HG03520 (cell line): ENCODE results near the gene TNFAIP3.

Experiments
- ATAC-seq: cut with Tn5 transposase; IDR thresholded peaks from one replicate; pipeline ENCODE4 v1.9.1; 2021; ENCODE audit warnings: mild to moderate bottlenecking, moderate library complexity; ENCODE audit not compliant: unreplicated experiment

The TNFAIP3 gene

DNA sequence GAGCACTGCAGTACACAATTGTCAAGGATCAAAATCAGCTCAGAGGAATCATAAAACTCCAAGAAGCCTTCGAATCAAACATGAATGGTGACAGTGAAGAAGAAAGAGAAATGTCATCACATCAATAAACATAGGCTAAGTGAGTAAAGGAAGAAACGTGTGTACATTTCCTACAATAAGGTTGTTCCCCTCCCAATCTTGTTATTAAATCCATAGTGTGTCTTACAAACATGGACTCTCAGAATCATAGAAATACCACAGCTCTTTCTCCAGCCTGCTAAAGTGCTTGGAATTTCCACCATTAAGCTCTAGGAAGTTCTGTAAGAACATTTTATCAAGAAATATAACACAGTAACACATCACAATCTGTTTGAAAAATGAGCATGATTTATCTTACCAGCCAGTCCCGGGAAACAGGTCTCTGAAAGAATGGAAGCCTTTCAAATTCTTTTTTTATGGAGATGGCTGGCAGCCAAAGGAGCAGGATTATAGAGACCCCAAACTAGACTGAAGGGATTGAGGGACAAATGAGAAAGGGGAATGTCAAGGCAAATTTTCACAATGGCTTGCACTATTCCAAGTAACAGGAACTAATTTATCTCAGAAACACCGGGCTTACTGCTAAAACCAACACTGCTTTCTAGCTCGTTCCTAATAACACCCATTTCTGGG, 4.5 kb upstream of the TNFAIP3 start:
- no peak for ATAC-seq

DNA sequence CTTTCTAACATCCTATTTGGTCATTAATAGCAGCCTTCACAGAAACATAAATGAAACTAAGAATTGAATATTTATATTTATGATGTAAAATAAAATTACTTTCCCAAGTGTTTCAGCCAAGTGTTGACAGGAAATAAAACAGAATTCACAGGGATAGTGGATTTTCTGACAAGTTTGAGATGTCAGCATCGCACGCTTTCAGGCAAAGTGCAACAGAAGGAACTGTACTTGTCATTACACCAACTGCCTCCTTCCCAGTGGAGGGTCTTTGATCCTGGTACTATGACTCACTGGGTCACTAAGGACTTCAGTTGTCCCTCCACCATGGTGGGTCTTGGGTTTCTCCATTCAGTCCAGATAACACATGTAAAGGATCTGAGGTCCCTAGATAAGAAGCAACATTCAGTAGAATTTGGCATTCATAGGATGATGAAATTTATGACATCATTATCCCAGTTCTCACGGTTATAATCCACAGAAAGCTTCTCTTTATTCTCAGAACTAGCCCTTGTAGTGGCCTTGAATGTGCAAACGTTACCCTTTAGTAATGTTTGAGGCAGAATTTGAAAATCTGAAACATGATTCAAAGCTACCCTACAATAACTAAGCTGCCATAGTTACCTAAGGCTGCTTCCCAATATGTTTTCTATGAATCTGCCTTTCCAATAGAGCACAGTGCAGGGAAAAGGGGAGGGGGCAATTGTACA, 3.8 kb upstream of the TNFAIP3 start:
- no peak for ATAC-seq

DNA sequence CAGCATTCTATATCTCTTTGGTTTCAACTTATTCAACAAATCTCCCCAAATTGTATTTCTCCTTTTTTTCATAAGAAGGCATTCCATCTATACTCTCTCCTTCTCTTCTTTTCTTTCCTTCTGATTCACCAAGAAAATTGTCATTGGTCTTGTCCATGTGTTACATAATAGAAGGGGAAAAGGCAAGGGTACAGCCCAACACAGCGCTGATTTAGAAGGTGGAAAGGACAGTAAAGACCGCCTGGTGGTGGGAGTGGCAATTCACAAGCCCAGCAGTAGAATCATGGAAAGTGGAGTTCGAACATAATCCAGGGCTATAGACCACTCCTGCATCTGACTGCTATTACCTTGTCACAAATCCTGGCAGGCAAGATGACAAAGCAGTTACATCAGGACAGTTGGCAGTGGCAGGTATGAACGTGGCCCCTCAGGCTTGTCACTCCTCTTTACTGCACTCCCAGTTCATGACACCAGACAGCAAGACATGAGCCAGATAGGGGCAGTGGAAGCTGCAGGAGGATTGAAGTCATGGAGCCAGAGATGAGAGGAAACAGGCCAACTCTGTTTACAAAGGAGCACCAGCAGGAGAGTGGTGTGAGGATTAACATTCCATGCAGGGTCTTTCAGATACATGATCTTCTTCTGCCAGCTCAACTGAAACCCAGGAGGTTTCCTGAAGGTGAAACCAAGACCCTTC, 2.1 kb upstream of the TNFAIP3 start:
- ATAC-seq = no peak

DNA sequence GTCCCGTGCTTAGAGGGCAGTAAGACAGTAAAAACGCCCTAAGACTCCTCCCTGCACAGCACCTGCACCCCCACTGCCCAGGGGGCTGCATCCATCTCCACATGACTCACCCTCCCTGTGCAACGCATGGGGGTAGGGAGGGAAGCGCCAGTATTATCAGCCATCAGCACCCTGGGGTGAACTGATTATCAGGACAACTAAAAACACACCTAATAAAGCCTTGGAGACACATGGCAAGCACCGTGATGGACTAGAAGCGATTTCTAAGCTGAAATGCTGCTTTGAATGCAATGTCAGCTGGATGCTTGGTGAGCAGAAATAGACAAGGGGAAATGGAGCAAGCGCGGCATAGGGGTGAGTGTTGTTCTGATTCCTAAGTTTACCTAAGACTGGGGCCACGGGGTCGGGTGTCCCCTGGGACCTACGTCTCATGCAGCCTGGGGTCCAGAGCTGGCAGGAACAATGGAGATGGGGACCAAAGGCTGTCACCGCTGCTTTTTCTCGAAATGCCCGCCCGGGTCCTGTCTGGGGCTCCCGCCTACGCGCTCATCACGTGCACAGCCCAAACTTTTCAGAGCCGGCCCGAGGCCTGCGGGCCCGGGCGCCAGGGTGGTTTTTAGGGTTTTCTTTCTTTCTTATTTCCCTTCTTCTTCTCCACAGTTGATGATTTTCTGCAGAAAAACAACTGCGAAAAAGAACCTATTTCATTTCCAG, 702 bp upstream of the TNFAIP3 start:
- ATAC-seq = peak; percentile 26

DNA sequence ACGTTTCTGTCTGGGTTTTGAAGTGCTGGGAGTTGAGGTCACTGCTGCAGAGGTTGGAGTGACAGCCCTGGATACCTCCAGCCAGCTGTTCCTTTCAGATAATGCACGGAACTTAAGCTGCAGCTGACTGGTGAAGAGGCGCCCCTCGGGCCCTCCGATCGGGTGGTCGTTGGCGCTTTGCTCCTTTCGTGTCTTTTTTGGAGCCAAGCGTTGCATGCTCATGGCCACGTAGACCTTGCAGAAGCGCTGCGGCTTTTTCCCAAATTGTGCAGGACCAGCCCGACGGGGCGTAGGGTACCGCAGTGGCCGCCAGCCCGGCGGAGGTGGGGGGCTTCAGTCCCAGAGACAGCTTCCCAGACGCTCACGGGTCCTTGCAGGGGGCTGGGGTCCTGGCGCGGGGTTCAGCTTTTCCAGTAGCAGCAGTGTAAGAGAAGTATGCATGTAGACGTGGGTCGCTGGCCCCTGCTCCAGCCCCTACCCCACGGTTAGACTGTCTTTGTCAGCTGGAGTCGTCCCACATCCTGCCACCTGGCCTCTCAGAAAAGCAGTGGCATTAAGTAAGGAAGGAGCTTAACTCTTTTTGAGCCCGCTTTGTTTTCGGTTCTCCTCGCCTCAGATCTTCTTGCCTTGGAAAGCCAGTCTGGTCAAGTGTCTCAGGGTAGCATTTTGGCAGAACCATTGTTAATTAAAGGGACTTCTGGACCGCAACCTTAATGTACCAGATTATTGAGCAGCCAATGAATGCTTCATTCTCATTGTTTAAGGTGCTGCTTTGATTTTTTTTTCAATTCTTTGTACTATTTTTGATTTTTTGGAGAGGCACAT, 838 bp downstream of the TNFAIP3 start:
- peak; percentile 6 for ATAC-seq

DNA sequence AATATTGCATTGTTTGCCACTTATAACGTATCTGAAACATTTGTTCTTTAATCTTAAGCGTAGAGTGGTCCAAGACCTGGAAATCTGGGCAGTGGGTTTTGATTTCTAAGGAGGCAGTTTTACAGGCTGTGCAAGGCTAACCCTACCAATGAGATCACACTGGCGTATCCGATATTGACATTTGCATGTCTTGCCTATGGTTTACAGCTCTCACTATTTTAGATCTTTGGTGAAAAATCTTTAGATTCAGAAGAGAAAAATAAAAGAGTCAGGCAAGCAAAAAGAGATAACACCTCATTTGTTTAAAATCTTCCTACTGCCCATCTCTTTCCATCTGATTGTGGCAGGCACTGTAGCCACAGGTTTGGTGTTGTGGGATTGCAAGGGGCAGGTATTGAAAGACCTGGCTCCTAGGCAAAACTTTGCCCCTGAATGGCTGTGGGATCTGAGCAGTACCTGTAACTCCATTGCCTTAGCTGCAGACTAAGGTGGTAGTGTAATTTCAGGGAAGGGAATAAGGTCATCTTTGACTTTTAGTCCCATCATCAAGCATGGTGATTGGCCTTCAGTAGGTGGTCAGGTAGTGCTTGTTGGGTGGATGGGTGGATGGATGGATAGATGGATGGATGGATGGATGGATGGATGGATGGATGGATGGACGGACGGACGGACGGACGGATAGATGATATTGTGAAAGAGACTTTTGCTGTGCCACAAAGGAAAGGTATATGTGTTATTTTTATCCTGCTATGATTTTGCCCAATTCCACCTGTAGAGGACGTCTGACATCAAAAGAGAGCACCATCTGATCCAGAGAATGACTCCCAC, 1.9 kb downstream of the TNFAIP3 start:
- no peak for ATAC-seq

DNA sequence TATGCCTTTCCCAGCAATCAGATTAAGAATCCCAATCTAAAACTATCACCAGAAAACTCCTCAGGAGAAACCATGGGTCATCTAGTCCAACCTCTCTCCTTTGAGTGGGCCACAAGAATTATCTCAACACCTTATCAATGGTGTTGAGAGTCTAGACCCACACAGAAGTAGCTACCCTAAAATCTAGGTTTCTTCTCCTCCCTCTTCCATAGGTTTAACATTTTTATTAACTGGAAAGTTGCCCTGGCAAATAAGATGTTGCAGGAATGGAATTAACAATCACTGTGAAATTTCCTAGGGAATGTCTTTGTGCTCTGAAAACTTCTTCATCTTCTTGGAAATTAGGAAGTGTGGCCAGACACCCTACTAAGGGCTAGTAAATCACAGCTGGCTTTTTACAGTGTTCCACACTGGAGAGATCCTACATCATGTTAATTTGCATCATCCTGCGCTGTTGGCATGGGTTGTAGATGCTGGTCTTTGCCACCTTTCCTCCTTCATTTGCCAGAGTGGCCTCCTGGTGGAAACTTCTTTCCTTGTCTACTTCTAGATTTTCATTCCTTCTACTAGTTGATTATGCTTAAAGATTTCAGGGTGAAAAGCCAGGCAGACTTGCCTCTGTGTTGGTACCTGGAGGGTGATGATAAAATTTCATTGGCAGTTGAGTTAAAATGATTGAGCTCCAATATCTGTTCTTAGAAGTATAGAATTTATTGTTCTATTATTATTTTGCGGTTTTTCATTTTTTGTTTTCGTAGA, 2.7 kb downstream of the TNFAIP3 start:
- ATAC-seq = no peak

DNA sequence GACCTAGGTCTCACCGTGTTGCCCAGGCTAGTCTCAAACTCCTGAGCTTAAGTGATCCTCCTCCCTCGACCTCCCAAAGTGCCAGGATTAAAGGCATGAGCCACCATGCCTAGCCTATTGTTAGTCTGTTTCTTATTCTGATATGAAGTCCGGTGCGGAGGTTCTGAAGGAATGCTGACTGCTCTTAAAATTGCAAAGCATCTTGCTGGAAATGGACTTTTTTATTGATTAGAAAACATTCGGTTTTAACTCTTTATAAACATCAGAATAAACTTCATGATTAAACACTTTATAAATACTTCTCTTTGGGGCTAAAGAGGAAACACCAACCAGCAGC, 3.2 kb downstream of the TNFAIP3 start:
- no peak for ATAC-seq

DNA sequence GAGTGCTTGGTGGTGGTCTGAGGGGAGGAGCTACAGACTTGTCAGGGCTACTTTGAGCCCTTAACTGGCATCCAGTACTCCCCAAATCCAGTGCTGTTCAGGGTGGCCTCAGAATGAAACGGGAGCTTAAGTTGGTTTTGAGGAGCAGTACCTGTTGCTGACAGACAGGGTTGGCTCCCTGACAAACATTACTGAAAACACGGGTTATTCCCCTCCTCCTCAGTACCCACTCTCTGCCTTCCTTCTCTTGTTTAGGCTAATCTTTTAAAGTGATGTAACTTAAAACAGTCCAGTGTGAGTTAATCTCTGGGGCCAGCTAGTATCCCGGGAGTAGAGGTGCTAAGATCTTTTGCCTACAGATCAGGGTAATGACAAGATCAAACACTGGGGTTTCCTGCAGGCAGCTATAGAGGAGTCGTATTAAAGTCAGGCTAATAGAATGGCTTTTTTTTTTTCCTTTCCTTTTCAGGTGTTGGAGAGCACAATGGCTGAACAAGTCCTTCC, 3.7 kb downstream of the TNFAIP3 start:
- ATAC-seq = no peak

DNA sequence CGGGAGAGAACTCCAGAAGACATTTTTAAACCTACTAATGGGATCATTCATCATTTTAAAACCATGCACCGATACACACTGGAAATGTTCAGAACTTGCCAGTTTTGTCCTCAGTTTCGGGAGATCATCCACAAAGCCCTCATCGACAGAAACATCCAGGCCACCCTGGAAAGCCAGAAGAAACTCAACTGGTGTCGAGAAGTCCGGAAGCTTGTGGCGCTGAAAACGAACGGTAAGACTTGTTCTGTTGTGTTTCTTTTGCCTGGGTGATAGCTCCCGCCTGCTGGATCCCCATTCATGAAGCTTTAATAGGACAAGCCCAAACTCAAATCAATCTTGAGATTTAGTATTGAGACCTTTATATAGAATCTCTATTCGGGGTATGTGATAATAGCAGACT, 4.2 kb downstream of the TNFAIP3 start:
- no peak for ATAC-seq

DNA sequence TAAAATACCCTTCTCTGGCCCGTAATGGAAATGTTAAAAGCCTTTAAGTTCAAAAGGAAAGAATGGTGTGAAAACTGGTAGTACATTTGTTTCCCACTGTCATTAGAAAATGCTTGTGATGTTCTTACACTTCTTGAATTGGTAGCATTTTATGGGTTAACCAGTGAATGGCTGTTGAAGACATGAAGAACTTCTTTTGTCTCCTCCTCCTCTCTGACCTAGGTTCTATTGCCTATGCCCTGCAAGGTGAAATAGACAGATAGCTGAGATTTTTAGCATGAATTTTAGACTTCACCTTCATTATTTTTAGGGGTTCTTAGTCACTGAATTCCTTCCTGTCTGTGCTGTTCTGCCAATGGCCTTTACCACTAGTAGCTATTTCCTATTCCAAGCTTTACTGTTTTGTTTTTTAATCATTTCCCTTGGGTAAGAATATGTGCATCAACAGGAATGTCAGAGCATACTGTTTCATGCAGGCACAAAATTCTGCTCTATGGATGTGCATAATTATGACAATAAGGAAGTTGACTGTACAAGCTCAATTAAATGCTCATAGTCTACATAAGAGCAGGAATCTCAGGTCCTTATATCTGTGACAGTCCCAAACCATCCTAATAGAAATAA, 4.9 kb downstream of the TNFAIP3 start:
- ATAC-seq = no peak

DNA sequence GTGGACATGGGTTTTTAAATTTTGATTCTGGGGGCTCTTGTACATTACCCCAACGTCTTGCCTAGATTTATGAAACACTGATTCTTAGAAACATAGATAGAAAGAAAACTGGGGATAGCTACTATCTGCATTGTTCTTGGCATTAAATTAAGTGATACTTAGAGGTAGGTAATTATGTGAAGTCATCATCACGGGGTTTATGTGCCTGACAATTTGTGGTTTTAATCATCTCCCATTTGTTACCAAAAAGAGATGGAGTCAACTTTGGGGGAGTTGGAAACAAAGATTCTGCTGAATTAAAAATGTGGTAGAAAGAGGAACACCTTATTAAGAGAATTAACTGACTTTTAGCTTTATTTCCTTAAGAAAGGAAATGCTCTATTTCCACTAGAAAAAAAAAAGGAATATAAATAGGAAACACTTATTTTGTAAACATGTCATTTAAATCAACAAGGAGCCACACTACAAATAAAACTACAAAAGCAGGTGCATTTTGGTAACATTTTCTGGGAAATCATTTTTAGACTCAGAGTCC, 5.6 kb downstream of the TNFAIP3 start:
- no peak for ATAC-seq

DNA sequence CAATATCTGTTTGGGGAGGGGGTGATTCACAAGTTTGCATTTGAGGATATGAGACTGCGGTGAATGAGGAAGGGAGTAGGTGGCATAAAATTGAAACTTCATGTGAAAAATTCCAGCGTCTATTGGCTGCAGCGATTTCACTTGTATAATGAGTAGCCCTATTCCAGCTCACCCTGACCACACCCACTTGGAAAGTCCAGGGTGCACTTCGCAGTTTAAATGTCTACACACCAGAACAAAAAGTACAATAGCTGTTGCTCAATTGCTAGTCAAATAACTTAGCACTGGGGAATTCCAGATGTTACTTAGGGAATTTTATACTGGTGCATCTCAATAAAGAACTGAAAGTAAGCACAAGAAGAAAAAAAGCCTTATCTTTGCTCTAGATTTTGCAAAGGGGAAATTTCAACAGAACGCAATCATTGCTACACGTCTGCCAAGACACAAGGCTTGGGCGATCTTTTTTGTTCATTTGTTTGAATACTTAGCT, 6.3 kb downstream of the TNFAIP3 start:
- peak; percentile 48 for ATAC-seq

DNA sequence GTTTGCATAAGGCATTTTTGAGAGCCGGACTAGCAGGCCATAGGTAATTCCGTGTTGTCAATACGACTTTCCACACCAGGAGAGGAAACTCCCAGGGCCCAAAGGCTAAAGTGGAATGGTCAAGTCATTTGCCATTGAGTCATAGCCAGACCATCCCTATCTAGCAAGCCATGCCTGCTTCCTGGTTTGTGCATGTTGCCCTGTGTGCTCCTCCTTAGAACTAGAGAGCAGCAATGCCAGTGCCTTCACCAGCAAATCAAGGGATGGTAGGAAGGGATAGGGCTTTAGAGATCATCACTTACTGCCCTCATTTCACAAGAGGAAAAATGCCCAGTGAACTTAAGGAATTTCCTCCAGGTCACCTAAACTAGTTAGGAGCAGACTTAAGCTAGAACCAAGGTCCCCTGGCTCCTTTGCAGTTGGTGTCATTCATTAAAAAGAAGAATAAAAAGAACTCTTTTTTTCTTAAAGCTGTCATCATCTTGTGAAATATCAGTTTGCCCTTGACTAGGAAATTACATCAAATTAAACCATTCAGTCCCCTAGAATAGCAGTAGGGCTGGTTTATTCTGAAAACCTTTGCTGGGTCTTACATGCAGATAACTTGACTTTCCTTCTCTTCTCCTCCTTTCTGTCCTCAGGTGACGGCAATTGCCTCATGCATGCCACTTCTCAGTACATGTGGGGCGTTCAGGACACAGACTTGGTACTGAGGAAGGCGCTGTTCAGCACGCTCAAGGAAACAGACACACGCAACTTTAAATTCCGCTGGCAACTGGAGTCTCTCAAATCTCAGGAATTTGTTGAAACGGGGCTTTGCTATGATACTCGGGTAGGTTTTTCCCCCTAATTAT, 7.4 kb downstream of the TNFAIP3 start:
- ATAC-seq = no peak

DNA sequence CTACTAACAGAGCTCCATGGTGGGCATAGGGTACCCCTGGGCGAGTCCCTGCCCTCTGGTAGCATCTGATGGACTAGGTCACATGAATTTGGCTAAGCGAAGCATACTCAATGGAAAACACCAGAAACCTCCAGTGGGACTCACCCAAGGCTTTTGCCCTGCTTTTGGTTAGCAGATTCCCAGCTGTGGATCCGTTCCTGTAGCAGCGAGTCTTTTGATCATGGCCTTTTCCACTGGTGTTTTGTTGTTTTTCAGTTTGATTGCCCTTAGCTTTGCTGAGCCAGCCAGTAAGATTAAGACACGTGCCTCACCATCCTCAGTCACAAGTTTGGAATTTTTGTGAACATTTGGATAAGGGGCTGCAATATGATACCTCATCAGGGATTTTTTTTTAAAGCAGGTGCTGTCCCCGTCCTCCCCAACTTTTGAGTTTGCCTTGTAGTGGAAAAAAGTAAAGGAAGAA, 8.0 kb downstream of the TNFAIP3 start:
- no peak for ATAC-seq

DNA sequence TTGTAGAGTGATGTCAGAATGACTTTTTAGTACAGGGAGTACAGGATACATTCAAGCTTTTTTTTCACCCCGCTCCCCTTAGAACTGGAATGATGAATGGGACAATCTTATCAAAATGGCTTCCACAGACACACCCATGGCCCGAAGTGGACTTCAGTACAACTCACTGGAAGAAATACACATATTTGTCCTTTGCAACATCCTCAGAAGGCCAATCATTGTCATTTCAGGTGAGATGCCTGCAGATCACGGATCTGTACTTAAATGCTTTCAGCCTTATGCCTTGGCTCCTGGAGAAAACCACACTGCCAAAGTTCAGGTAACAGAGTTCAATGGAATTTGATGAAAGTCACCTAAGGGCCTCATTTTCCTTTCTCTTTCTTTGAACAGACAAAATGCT, 8.5 kb downstream of the TNFAIP3 start:
- no peak for ATAC-seq

DNA sequence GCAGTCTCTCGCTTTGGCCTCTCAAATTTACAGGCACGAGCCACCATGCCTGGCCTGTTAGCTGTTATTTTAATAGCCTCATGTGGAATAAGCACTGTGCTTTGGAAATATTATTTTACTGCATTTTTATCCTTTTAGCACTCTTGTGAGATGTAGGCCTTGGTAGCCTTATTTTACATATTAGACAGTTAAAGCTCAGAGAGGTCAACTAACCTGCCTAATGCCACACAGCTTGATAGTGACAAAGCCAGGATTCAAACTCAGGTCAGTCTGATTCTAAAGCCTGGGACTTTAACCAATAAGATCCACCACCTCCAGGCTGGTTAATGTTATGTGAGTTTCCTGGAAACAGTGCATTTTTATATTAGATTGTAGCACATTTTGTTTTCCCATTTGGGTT, 9.5 kb downstream of the TNFAIP3 start:
- no peak for ATAC-seq
